ENCODE data around the gene STOX2.

DNA sequence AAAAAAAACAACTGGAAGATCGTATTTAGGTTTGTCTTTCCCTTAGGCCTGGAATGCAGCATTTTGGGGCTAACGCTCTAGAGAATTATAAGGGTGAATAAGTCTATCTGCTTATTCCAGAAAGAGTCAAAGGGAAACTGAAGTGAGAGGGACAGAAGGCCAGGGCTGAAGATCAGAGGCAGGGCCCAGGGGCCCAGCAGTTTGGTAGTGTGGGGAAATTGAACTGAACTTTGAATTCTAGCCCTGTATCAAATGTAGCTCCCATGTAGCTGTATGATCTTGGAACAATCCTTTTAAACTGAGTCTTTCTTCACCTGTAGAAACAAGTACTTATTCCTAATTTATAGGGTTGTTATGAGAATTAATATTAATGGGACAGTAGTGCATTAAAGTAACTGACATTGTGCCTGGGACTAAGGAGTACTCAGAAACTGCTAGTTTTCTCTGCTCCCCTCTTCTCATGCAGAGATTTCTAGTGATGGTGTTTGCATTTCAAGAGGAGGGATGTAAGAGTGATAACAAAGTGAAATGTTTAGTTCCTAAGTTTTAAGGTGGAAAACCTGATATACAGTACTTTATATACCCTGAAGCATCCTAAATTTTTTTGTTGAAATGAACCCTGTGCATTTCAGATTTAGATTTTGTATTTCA lies 30.4 kb downstream of the STOX2 start:
- TF ChIP-seq, protein P1, sequence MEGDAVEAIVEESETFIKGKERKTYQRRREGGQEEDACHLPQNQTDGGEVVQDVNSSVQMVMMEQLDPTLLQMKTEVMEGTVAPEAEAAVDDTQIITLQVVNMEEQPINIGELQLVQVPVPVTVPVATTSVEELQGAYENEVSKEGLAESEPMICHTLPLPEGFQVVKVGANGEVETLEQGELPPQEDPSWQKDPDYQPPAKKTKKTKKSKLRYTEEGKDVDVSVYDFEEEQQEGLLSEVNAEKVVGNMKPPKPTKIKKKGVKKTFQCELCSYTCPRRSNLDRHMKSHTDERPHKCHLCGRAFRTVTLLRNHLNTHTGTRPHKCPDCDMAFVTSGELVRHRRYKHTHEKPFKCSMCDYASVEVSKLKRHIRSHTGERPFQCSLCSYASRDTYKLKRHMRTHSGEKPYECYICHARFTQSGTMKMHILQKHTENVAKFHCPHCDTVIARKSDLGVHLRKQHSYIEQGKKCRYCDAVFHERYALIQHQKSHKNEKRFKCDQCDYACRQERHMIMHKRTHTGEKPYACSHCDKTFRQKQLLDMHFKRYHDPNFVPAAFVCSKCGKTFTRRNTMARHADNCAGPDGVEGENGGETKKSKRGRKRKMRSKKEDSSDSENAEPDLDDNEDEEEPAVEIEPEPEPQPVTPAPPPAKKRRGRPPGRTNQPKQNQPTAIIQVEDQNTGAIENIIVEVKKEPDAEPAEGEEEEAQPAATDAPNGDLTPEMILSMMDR (IDR thresholded peaks at IDR 0.05 in 2 of 3, conservative IDR thresholded peaks at IDR 0.05 in 1 of 3; ENCODE audit: control insufficient read depth in 2 of 3, extremely low read depth in 1 of 3, insufficient read depth in 1 of 3, low read depth in 3 of 3, low read length in 3 of 3), result no peak
- no peak for TF ChIP-seq SUPT20H (IDR thresholded peaks at IDR 0.05; ENCODE audit: borderline replicate concordance, control insufficient read depth, low read depth, low read length)
- TF ChIP-seq, protein P2, sequence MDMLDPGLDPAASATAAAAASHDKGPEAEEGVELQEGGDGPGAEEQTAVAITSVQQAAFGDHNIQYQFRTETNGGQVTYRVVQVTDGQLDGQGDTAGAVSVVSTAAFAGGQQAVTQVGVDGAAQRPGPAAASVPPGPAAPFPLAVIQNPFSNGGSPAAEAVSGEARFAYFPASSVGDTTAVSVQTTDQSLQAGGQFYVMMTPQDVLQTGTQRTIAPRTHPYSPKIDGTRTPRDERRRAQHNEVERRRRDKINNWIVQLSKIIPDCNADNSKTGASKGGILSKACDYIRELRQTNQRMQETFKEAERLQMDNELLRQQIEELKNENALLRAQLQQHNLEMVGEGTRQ (IDR thresholded peaks at IDR 0.05; ENCODE audit: borderline replicate concordance, low read depth, low read length), result no peak
- no peak for TF ChIP-seq POLR2AphosphoS5 (IDR thresholded peaks at IDR 0.05; ENCODE audit: low read length)
- TF ChIP-seq RELA (IDR thresholded peaks at IDR 0.05; ENCODE audit: borderline replicate concordance, partially characterized antibody), result no peak
- no peak for TF ChIP-seq CEBPB (IDR thresholded peaks at IDR 0.05; ENCODE audit: borderline replicate concordance in 1 of 2, low read depth in 2 of 2, low read length in 2 of 2)
- TF ChIP-seq RBBP5 (conservative IDR thresholded peaks at IDR 0.05), result no peak
- no peak for TF ChIP-seq ASH2L (IDR thresholded peaks at IDR 0.05; ENCODE audit: borderline replicate concordance, low read depth)
- TF ChIP-seq, protein P3, sequence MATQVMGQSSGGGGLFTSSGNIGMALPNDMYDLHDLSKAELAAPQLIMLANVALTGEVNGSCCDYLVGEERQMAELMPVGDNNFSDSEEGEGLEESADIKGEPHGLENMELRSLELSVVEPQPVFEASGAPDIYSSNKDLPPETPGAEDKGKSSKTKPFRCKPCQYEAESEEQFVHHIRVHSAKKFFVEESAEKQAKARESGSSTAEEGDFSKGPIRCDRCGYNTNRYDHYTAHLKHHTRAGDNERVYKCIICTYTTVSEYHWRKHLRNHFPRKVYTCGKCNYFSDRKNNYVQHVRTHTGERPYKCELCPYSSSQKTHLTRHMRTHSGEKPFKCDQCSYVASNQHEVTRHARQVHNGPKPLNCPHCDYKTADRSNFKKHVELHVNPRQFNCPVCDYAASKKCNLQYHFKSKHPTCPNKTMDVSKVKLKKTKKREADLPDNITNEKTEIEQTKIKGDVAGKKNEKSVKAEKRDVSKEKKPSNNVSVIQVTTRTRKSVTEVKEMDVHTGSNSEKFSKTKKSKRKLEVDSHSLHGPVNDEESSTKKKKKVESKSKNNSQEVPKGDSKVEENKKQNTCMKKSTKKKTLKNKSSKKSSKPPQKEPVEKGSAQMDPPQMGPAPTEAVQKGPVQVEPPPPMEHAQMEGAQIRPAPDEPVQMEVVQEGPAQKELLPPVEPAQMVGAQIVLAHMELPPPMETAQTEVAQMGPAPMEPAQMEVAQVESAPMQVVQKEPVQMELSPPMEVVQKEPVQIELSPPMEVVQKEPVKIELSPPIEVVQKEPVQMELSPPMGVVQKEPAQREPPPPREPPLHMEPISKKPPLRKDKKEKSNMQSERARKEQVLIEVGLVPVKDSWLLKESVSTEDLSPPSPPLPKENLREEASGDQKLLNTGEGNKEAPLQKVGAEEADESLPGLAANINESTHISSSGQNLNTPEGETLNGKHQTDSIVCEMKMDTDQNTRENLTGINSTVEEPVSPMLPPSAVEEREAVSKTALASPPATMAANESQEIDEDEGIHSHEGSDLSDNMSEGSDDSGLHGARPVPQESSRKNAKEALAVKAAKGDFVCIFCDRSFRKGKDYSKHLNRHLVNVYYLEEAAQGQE (IDR thresholded peaks at IDR 0.05; ENCODE audit: low read depth, low read length), result no peak
- TF ChIP-seq PML (IDR thresholded peaks at IDR 0.05; ENCODE audit: low read length), result no peak

Measured in GM12878 (cell line).